WTC11 (cell line): Measurements from ENCODE around the gene KLF7. TPM values are rescaled to one million over a fixed set of nuclear protein-coding genes. Genes with fewer than 3 reads are reported as not detected.

Experiments used
- ATAC-seq: fragments of 200-7000 bp; cut with Tn5 transposase; 2 replicates; pipeline ENCODE4 v1.10.0; 2021; ENCODE audit warnings: mild to moderate bottlenecking, moderate library complexity
- CTCF ChIA-PET: fragments of 300-600 bp; sonication (Branson Sonifier 250); formaldehyde crosslinking; loops from one replicate; lab custom pipeline; 2021; ENCODE audit warnings: antibody characterized with exemption; lab: Charles Lee
- POLR2A ChIA-PET: fragments of 350-600 bp; sonication (Branson Sonifier 250); formaldehyde crosslinking; loops from one replicate; lab custom pipeline; 2021; ENCODE audit warnings: antibody characterized with exemption; lab: Charles Lee
- DNase-seq: peaks from one replicate; pipeline ENCODE4 v3.0.0; 2021; ENCODE audit warnings: low spot score
- H3K27ac Mint-ChIP-seq: 2 replicates; pipeline ENCODE4 v1.8.0; 2021; ENCODE audit warnings: mixed read lengths
- H3K27me3 Mint-ChIP-seq: 2 replicates; pipeline ENCODE4 v1.8.0; 2021; ENCODE audit warnings: low read depth, mild to moderate bottlenecking, moderate library complexity, mixed read lengths
- H3K36me3 Mint-ChIP-seq: 2 replicates; pipeline ENCODE4 v1.8.0; 2021; ENCODE audit warnings: mixed read lengths
- H3K4me1 Mint-ChIP-seq: 2 replicates; pipeline ENCODE4 v1.8.0; 2022; ENCODE audit warnings: mixed read lengths
- H3K4me3 Mint-ChIP-seq: 2 replicates; pipeline ENCODE4 v1.8.0; 2021; ENCODE audit warnings: mild to moderate bottlenecking, moderate library complexity, mixed read lengths
- H3K9me3 Mint-ChIP-seq: 2 replicates; pipeline ENCODE4 v1.8.0; 2021; ENCODE audit warnings: mixed read lengths
- ARID4B ChIP-seq: sonication (generic); formaldehyde crosslinking; IDR thresholded peaks from 2 replicates; pipeline ENCODE4 v1.8.0; 2023; ENCODE audit warnings: missing genetic modification reagents, mild to moderate bottlenecking, borderline replicate concordance
- ATF2 ChIP-seq: sonication (generic); formaldehyde crosslinking; IDR thresholded peaks from 2 replicates; pipeline ENCODE4 v1.8.1; 2022; ENCODE audit warnings: low read depth, missing genetic modification reagents, borderline replicate concordance
- CREB1 ChIP-seq: sonication (generic); formaldehyde crosslinking; IDR thresholded peaks from 2 replicates; pipeline ENCODE4 v1.8.0; 2023; ENCODE audit warnings: mild to moderate bottlenecking, missing genetic modification reagents
- E2F1 ChIP-seq: sonication (generic); formaldehyde crosslinking; IDR thresholded peaks from 2 replicates; pipeline ENCODE4 v1.8.0; 2022; ENCODE audit warnings: mild to moderate bottlenecking, missing genetic modification reagents
- ESRRA ChIP-seq: sonication (generic); formaldehyde crosslinking; IDR thresholded peaks from 2 replicates; pipeline ENCODE4 v1.8.1; 2022; ENCODE audit warnings: mild to moderate bottlenecking, missing genetic modification reagents, borderline replicate concordance
- FOXP1 ChIP-seq: sonication (generic); formaldehyde crosslinking; IDR thresholded peaks from 2 replicates; pipeline ENCODE4 v1.8.0; 2022; ENCODE audit warnings: missing genetic modification reagents, mild to moderate bottlenecking, moderate library complexity, borderline replicate concordance
- GABPB1 ChIP-seq: sonication (generic); formaldehyde crosslinking; IDR thresholded peaks from 2 replicates; pipeline ENCODE4 v1.8.1; 2023; ENCODE audit warnings: mild to moderate bottlenecking, missing genetic modification reagents
- GRHL2 ChIP-seq: fragments of 250-450 bp; sonication (Bioruptor Pico); IDR thresholded peaks from 2 replicates; pipeline ENCODE4 v1.8.0; 2022; ENCODE audit warnings: mild to moderate bottlenecking, moderate library complexity; ENCODE audit not compliant: insufficient replicate concordance, severe bottlenecking
- GTF2I ChIP-seq: fragments of 250-450 bp; sonication (Bioruptor Pico); conservative IDR thresholded peaks from 2 replicates; pipeline ENCODE4 v1.4.0; 2021; ENCODE audit warnings: mild to moderate bottlenecking
- MLX ChIP-seq: sonication (generic); formaldehyde crosslinking; IDR thresholded peaks from 2 replicates; pipeline ENCODE4 v1.8.1; 2023; ENCODE audit warnings: mild to moderate bottlenecking, missing genetic modification reagents, moderate library complexity
- NR1H2 ChIP-seq: sonication (generic); formaldehyde crosslinking; IDR thresholded peaks from 2 replicates; pipeline ENCODE4 v1.9.0; 2021; ENCODE audit warnings: mild to moderate bottlenecking, moderate library complexity, missing genetic modification reagents
- PREB ChIP-seq: sonication (generic); formaldehyde crosslinking; IDR thresholded peaks from 2 replicates; pipeline ENCODE4 v1.8.1; 2022; ENCODE audit warnings: mild to moderate bottlenecking, missing genetic modification reagents, moderate library complexity, borderline replicate concordance
- SMAD4 ChIP-seq: sonication (generic); formaldehyde crosslinking; IDR thresholded peaks from 2 replicates; pipeline ENCODE4 v1.8.0; 2022; ENCODE audit warnings: mild to moderate bottlenecking, missing genetic modification reagents
- USF2 ChIP-seq: sonication (generic); formaldehyde crosslinking; IDR thresholded peaks from 2 replicates; pipeline ENCODE4 v1.8.1; 2023; ENCODE audit warnings: mild to moderate bottlenecking, missing genetic modification reagents, moderate library complexity
- ZNF232 ChIP-seq: sonication (generic); formaldehyde crosslinking; IDR thresholded peaks from 2 replicates; pipeline ENCODE4 v1.8.0; 2022; ENCODE audit warnings: mild to moderate bottlenecking, missing genetic modification reagents
- ZNF423 ChIP-seq: fragments of 250-450 bp; sonication (Bioruptor Pico); IDR thresholded peaks from 2 replicates; pipeline ENCODE4 v2.1.2; 2022; ENCODE audit warnings: mild to moderate bottlenecking, moderate library complexity
- ZNF425 ChIP-seq: fragments of 250-450 bp; sonication (Bioruptor Pico); conservative IDR thresholded peaks from 2 replicates; pipeline ENCODE4 v1.9.0; 2021; ENCODE audit warnings: mild to moderate bottlenecking
- total RNA-seq: library from RNA; stranded (reverse); gene quantifications from 3 replicates; pipeline ENCODE4 v1.2.3, GENCODE V29; 2021

Gene KLF7
- total RNA-seq, 1 experiment from 2014 or later = 25.4 TPM

GRCh38 chr2:207071820-207072219 lies 93.9 kb downstream of the KLF7 start:
- Mint-ChIP-seq H3K4me3 (no peak overlapping the region), H3K4me1 (peaks cover 35% of the 10 kb centered on the region), H3K36me3 (no peaks in the 10 kb centered on the region), H3K27me3 (no peaks in the 10 kb centered on the region), H3K9me3 (no peaks in the 10 kb centered on the region), H3K27ac (no peak overlapping the region)
- POLR2A ChIA-PET = no interaction called here
- DNase-seq = no peak
- CTCF ChIA-PET = no interaction called here
- no peak for ATAC-seq
- no peak for TF ChIP-seq ZNF423
- TF ChIP-seq ARID4B (CRISPR knock-in tag) = no peak
- TF ChIP-seq ATF2 (CRISPR knock-in tag) = no peak
- no peak for TF ChIP-seq ZNF232 (CRISPR knock-in tag)
- TF ChIP-seq FOXP1 (CRISPR knock-in tag) = no peak
- no peak for TF ChIP-seq ESRRA (CRISPR knock-in tag)
- no peak for TF ChIP-seq GRHL2 (CRISPR knock-in tag)
- no peak for TF ChIP-seq CREB1 (CRISPR knock-in tag)
- no peak for TF ChIP-seq GTF2I (CRISPR knock-in tag)
- TF ChIP-seq PREB (CRISPR knock-in tag) = no peak
- TF ChIP-seq E2F1 = no peak
- no peak for TF ChIP-seq NR1H2
- TF ChIP-seq GABPB1 = no peak
- TF ChIP-seq USF2 (CRISPR knock-in tag) = no peak
- TF ChIP-seq ZNF425 (CRISPR knock-in tag) = no peak
- TF ChIP-seq SMAD4 (CRISPR knock-in tag) = no peak
- TF ChIP-seq MLX (CRISPR knock-in tag) = no peak
